A549 treated with CpdA at 1 μM for 4 hours (cell line): ENCODE measurements around the gene GNAI2. TPM values are rescaled to one million over a fixed set of nuclear protein-coding genes. Genes with fewer than 3 reads are reported as not detected.

Experiments used
- total RNA-seq: library from RNA; stranded (reverse); fragments of 200-300 nt; extraction: Qiagen RNA extraction; gene quantifications from 5 replicates; pipeline ENCODE4 v1.2.3, GENCODE V29; 2022; ENCODE audit warnings: low read depth

Gene GNAI2
- 33.5 to 45.0 TPM (median 41.8 TPM) in 5 replicates for total RNA-seq

DNA sequence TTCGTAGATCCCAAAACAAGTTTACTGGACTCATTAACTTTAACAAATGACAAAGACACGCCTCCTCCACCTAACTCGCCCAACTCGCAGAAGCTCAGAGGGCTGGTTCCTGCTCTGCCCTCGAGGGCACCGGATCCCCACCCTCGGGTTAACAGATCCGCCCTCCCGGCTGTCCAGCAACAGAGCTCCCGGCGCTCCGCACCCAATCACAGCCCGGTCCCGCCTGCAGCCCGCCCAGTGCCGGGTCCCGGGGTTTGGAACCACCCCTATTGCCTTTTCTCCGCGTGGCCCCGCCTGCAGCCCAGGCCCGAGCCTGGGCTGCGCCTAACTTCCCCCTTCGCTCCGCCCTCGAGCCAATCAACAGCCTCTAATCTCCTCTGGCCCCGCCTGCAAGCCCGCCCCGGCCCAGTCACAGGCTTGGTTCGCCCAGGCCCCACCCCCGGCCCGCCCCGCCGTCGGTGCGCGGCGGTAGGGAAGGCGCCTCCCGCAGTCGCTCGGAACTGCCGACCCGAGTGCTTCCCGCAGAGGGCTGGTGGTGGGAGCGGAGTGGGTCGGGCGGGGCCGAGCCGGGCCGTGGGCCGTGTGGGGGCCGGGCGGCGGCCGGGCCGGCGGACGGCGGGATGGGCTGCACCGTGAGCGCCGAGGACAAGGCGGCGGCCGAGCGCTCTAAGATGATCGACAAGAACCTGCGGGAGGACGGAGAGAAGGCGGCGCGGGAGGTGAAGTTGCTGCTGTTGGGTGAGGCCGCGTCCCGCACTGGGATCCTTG, at the start of gene GNAI2:
GNAI2 (plus strand) TSS at position 489 of the 768 bp plus-strand sequence; CDS start at position 621, 132 bp downstream.

DNA sequence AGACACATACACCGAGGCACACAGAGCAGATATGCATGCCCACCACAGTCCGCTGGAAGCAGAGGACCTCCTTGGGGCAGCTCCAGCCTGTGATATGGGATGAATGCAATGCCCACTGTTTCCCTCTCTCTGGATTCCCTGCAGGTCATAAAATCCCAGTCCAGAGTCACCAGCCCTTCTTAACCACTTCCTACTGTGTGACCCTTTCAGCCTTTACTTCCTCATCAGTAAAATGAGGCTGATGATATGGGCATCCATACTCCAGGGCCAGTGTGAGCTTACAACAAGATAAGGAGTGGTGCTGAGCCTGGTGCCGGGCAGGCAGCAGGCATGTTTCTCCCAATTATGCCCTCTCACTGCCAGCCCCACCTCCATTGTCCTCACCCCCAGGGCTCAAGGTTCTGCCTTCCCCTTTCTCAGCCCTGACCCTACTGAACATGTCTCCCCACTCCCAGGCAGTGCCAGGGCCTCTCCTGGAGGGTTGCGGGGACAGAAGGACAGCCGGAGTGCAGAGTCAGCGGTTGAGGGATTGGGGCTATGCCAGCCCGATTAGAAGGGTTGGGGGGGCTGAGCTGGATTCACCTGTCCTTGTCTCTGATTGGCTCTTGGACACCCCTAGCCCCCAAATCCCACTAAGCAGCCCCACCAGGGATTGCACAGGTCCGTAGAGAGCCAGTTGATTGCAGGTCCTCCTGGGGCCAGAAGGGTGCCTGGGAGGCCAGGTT, 44.9 kb upstream of the GNAI2 start, which contains the start of gene GNAT1:
GNAT1 (plus strand) TSS at position 675 of the 725 bp plus-strand sequence. CDS start 116 bp downstream, outside the sequence.

DNA sequence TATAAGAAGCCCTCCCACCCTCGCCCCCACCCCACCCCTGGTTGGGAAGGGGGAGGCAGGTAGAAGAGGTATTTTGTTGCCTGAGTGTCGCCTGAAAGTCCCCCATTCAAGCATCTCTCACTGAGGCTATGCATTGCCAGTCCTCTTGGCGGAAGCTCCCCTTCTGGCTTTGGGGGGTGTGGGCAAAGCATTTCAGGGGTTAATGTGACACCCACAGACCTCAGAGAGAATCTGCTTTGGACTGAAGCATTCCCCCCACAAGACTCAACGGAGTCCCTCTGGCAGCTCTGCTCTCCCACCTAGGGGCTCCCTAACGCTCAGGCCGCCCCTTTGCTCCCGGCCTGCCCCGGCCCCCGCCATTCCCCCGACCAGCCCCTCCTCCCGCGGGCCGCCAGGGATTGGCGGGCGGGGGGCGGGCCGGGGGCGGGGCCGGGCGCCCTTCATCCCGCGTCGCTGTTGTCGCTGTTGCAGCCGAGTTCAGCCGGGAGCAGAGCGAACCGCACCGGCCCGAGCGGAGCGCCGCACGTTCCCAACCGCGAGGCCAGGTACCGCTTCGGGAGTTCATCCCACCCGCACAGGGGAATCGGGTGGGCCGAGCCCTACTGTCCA, 31.1 kb upstream of the GNAI2 start, which contains the start of gene SLC38A3:
SLC38A3 (plus strand) TSS at position 468 of the 609 bp plus-strand sequence. CDS start 8,929 bp downstream, outside the sequence.

DNA sequence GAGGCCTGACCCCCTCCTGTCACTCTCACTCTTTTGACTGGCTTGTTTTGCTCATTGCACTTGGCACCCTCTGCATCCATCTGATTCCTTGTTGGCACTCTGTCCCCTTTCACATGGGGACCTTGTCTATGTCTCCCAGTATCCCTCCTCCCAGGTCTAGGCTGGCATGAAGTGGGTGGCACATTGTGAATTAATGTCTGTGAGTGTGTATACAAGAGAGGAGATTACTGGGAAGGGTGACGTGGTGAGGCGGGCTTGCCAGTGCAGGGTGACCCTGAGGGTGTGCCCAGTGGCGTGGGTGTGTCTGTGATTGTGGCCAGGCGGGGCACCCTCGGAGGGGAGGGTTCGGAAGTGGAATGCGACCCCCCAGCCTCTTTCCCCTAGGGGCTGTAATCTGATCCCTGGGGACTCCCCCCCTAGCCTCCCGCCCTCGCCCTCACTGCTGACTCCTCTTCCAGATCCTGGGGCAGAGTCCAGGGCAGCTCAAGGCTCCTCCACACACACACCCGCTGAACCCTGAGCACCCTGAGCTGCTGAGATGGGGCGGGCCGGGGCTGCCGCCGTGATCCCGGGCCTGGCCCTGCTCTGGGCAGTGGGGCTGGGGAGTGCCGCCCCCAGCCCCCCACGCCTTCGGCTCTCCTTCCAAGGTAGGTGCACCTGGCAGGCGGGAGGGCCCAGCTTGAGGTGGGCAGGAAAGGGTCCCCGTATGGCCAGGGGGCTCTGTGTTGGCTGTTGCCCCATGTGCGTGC, 32.9 kb downstream of the GNAI2 start, which contains the start of gene SEMA3B:
SEMA3B (plus strand) TSS at position 445 of the 749 bp plus-strand sequence; CDS start at position 539, 94 bp downstream.

DNA sequence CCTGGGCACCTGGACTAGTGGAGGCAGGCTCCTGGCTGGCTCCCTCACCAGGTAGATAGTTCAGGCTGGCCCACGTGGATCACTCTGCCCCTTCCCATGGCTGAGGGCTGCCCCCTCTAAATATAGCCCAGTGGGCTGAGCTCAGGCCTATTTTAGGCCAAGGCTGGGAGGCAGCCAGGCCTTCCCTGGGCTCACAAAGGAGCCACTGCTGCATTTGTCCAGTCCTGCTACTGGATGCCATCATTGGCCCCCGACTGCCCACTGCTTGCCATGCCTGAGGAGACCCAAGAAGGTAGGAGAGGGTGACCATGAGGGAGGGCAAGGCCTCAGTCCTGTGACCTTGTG, 42.8 kb downstream of the GNAI2 start, which contains the start of gene LSMEM2:
LSMEM2 (plus strand) TSS at position 208 of the 345 bp plus-strand sequence; CDS start at position 235, 27 bp downstream.

DNA sequence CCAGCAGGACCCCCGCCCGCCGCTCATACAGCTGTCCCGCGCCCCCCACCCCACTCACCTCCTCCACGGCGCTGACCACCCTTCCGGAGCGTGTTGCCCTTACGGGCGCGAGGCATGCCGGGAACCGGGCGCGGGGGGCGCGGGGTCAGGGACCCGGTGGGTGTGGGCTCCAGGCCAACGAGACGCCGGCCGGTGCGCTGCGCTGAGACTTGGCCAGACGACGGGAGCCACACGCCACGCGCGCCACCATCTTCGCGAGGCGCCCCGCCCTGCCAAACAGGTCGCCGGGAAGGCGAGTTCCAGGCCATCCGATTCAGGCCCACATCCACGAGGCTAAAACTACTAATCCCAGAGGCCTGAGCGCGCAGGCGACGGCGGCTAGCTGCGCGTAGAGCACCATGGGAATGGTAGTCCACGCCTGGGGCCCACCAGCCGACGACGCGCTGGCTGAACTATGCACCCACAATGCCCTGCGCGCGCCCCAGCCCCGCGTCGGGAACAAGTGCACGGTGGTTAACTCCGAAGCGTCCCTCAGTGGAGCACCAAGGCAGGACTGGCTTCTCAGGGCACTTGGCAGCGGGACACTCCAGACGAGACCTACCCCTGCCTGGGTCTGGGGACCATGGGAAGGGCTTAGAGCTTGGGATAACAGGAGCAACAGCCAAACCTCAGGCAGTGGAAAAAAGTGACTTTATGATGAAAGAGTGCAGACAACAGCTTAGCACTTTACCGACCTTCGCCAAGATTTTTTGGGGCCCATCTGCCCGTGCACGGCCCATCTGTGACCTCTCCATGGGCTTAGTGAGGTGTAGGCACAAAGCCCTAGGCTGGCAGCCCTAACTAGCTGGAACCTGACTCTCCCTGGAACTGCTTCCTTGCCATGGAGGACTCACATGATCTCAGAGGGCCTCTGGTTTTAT, 56.4 kb downstream of the GNAI2 start, which contains the start of gene IFRD2:
IFRD2 (minus strand) TSS at position 271 of the 920 bp plus-strand sequence; CDS start at position 116, 155 bp downstream.

DNA sequence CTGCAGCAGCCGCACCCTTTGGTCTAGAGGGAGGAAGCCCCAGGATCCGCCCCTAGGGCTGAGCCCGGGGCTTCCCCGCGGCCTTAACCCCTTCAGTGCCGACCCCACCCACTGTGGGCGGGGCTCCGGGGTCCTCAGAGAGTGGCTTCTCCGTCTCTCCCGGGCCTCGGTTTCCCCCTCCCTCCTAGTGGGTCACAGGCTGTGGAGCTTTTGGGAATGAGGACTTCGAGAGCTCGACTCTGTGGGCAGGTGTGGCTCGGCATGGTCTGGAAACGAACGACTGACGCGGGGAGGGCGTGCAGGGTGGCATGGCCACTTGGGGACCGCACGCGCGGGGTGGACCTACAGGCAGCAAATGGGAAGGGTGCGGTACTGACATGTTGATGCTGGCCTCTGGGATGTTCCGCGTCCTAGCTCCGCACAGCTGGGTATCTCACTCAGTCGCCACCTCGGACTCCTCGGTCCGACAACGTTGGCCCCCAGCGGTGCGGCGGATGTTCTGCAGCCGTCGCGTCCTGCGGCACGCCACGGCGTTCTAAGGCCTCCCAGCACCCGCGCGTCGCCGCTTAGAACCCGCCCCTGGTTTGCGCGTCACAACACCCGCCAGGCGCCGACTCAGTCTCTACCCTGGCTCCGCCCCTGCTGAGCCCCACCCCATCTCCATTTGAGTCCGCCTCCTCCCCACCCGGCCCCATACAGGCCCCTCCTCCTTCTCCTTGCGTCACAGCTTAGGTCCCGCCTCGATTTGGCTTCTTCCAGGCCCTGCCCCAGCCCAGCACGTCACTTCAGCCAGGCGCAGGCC, 63.0 kb downstream of the GNAI2 start, which contains the start of the genes HYAL3 and NAA80:
HYAL3 (minus strand) TSS at position 570 of the 802 bp plus-strand sequence. CDS start 3,803 bp downstream, outside the sequence.
NAA80 (minus strand) TSS at position 570 of the 802 bp plus-strand sequence. CDS start 1,942 bp downstream, outside the sequence.

DNA sequence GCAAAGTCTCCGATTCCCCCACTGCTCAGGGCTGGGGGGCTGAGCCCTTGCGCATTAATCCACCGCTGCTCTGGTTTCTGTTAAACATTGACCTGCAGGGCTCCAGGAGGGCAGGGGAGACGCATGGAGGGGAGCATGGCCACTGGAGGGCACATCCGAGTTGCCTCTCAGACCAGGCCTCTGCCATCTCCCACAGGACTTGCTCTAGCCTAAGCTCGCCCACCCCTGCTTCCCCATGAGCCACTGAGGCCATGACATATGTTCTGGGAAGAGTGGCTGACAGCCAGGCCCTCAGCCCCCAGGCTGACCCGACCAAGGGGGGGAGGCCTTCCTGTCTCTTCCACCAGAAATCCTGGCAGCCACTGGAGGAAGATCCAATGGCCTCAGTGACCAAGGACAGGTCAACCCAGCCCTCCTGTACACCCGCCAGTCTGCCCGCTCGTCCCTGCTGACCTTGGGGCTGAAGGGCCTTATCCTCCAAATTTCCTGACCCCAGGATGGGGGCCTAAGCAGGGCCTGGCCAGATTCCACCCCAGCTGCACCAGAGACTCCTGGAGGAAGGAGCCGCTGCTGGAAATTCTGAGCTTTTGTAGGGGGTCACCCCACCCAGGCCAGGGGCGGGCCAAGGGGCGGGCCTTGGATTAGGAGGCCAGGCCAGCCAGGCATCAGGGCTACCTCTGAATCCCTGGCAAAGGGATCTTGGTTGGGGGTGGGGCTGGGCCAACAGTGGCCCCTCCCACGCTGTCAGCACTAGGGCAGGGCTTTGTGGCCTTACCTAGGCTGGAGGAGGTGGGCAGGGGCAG, 67.2 kb downstream of the GNAI2 start, which contains the start of gene HYAL1:
HYAL1 (minus strand) TSS at position 562 of the 803 bp plus-strand sequence. CDS start 618 bp downstream, outside the sequence.

Other genes with a start within 250 kb of the GNAI2 start
- gene RBM5, start 147.3 kb upstream of the GNAI2 start, total RNA-seq, result 30.1 to 34.5 TPM (median 32.8 TPM) in 5 replicates
- 7.1 to 10.5 TPM (median 10.0 TPM) in 5 replicates for gene SEMA3F, start 80.9 kb upstream of the GNAI2 start, total RNA-seq
- gene GNAT1, start 44.6 kb upstream of the GNAI2 start, total RNA-seq, result 0.02 TPM in 1 of 5 replicates, not detected in the others
- 0.01 to 0.04 TPM in 2 of 5 replicates, not detected in the others for gene SLC38A3, start 30.9 kb upstream of the GNAI2 start, total RNA-seq
- gene SEMA3B, start 32.9 kb downstream of the GNAI2 start, total RNA-seq, result 4.8 to 9.3 TPM (median 6.9 TPM) in 5 replicates
- gene LSMEM2, start 42.9 kb downstream of the GNAI2 start, total RNA-seq, result 0.05 to 0.14 TPM (median 0.13 TPM) in 3 of 5 replicates, not detected in the others
- 73.1 to 96.7 TPM (median 94.7 TPM) in 5 replicates for gene IFRD2, start 56.2 kb downstream of the GNAI2 start, total RNA-seq
- 7.8 to 10.6 TPM (median 9.1 TPM) in 5 replicates for gene HYAL3, start 63.2 kb downstream of the GNAI2 start, total RNA-seq
- 5.1 to 7.7 TPM (median 6.0 TPM) in 5 replicates for gene NAA80, start 63.2 kb downstream of the GNAI2 start, total RNA-seq
- 0.31 to 0.48 TPM (median 0.38 TPM) in 5 replicates for gene HYAL1, start 67.4 kb downstream of the GNAI2 start, total RNA-seq
- 18.8 to 27.5 TPM (median 23.2 TPM) in 5 replicates for gene HYAL2, start 86.5 kb downstream of the GNAI2 start, total RNA-seq
- 21.8 to 37.7 TPM (median 36.6 TPM) in 5 replicates for gene TUSC2, start 92.0 kb downstream of the GNAI2 start, total RNA-seq
- gene RASSF1, start 104.6 kb downstream of the GNAI2 start, total RNA-seq, result 16.4 to 20.7 TPM (median 18.7 TPM) in 5 replicates
- gene ZMYND10, start 109.5 kb downstream of the GNAI2 start, total RNA-seq, result 0.36 to 1.3 TPM (median 0.91 TPM) in 5 replicates
- 13.4 to 15.1 TPM (median 13.8 TPM) in 5 replicates for gene NPRL2, start 114.6 kb downstream of the GNAI2 start, total RNA-seq
- gene CYB561D2, start 114.7 kb downstream of the GNAI2 start, total RNA-seq, result 14.6 to 22.0 TPM (median 21.1 TPM) in 5 replicates
- gene TMEM115, start 123.3 kb downstream of the GNAI2 start, total RNA-seq, result 37.1 to 46.1 TPM (median 45.8 TPM) in 5 replicates